ENCODE results near the gene IFT122.
"Not testable (repeated sequence)": the region's sequence is repeated elsewhere in the genome, so short reads cannot be mapped to it uniquely, and the experiment has no call there.

The IFT122 gene

DNA sequence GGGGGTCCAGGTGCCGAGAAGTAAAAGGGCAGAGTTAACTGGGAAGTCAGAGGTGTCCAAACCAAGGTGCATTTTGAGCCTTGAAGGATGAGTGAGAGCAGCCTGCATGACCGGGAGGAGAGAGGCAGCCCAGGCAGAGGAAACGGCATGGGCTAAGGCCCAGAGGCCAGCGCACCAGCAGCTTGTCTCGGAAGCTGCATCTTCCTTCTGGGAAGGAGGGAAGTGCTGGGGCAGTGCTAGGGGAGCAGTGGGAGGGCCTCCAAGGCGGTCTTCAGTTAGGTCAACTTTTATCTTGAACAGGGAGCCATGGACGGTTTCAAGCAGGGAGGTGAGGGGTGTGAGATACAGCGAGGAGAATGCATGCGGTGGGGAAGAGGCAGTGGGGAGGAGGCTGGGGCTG is 104.0 kb downstream of the IFT122 start:
- Histone ChIP-seq H3K36me3 (ENCODE audit: control insufficient read depth, insufficient read depth, low read length) (no peaks in the 10 kb centered on the region), H3K27me3 (replicated peaks; ENCODE audit: control insufficient read depth, insufficient read depth, low read length) (no peaks in the 10 kb centered on the region), H3K4me3 (replicated peaks; ENCODE audit: low read depth, low read length) (no peak overlapping the region)
- no peak for DNase-seq (ENCODE audit: extremely low read depth, insufficient read length)
- TF ChIP-seq, protein P1, sequence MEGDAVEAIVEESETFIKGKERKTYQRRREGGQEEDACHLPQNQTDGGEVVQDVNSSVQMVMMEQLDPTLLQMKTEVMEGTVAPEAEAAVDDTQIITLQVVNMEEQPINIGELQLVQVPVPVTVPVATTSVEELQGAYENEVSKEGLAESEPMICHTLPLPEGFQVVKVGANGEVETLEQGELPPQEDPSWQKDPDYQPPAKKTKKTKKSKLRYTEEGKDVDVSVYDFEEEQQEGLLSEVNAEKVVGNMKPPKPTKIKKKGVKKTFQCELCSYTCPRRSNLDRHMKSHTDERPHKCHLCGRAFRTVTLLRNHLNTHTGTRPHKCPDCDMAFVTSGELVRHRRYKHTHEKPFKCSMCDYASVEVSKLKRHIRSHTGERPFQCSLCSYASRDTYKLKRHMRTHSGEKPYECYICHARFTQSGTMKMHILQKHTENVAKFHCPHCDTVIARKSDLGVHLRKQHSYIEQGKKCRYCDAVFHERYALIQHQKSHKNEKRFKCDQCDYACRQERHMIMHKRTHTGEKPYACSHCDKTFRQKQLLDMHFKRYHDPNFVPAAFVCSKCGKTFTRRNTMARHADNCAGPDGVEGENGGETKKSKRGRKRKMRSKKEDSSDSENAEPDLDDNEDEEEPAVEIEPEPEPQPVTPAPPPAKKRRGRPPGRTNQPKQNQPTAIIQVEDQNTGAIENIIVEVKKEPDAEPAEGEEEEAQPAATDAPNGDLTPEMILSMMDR (IDR thresholded peaks at IDR 0.05; ENCODE audit: insufficient read depth, low read length, poor library complexity, severe bottlenecking), result no peak

DNA sequence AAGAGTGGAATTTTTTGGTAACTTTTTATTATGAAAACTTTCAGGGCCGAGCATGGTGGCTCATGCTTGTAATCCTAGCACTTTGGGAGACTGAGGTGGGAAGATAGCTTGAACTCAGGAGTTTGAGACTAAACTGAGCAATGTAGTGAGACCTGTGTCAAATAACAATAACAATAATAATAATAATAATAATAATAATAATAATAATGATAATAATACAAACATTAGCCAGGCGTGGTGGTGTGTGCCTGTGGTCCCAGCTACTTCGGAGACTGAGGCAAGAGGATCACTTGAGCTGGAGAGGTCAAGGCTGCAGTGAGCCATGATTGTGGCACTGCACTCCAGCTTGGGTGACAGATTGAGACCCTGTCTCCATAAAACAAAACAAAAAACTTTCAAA is 105.9 kb downstream of the IFT122 start:
- H3K27me3 ChIP-seq (replicated peaks; ENCODE audit: control insufficient read depth, insufficient read depth, low read length); DNase-seq (ENCODE audit: extremely low read depth, insufficient read length); H3K36me3 ChIP-seq (ENCODE audit: control insufficient read depth, insufficient read depth, low read length); H3K4me3 ChIP-seq (replicated peaks; ENCODE audit: low read depth, low read length): not testable (repeated sequence)

DNA sequence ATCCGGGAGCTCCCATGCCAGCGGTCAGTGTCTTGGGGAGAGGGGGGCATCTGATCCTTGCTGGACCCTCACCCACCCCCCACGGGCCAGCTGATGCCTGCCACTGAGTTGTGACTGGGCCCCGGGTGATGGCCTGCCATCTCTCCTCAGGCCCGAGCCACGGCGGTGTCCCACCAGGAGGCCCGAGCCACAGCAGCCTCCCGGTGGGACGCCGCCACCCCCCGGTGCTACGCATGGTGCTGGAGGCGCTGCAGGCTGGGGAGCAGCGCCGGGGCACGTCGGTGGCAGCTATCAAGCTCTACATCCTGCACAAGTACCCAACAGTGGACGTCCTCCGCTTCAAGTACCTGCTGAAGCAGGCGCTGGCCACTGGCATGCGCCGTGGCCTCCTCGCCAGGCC is 107.2 kb downstream of the IFT122 start:
- Histone ChIP-seq H3K4me3 (replicated peaks; ENCODE audit: low read depth, low read length) (no peak overlapping the region), H3K36me3 (ENCODE audit: control insufficient read depth, insufficient read depth, low read length) (no peaks in the 10 kb centered on the region), H3K27me3 (replicated peaks; ENCODE audit: control insufficient read depth, insufficient read depth, low read length) (no peaks in the 10 kb centered on the region; the same call in 1 of the 2 replicates)
- no peak for DNase-seq (ENCODE audit: extremely low read depth, insufficient read length)
- TF ChIP-seq, protein P1 (IDR thresholded peaks at IDR 0.05; ENCODE audit: insufficient read depth, low read length, poor library complexity, severe bottlenecking), result no peak

DNA sequence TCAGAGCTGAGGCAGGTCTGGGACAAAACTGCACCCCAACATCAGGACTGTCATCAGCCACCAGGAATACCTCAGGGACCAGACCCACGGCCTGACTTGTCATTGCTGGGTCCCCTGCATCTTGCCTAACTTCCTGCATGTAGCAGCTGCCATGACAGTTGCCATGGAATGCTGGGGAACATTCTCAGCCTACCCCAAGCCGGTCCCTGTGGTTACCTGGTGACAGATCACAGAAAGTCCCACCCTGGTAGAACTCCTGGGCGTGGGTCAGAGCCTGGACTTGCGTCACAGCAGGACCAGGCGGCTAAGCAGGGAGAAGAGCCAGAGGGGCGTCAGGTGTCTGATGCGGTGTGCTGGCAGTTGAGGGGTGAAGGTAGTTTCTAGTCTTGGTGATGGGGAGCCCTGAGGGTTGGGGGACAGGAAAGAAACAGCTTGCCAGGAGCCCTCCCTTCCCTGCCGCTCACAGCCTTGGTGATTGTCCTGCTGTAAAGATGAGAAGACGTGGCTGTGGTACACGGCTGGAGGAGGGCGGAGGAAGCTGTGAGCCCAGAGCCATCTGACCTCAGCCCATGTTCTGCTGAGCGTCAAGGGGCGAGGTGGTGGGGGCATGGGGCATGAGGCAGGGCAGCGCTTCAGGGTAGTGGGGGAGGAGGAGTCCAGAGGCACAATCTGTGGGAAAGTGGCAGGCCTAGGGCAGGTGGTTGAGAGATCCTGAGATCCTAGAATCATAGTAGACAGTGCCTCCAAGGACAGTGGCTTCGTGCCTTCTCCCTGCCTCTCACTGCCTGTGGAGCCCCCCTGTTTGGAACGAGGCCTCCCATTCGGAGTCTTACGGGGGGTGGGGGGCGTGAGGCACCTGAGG is 108.3 kb downstream of the IFT122 start:
- DNase-seq (ENCODE audit: extremely low read depth, insufficient read length), result no peak
- Histone ChIP-seq H3K36me3 (ENCODE audit: control insufficient read depth, insufficient read depth, low read length) (no peaks in the 10 kb centered on the region), H3K4me3 (replicated peaks; ENCODE audit: low read depth, low read length) (no peak overlapping the region), H3K27me3 (replicated peaks; ENCODE audit: control insufficient read depth, insufficient read depth, low read length) (no peaks in the 10 kb centered on the region; the same call in none of the 2 replicates)
- TF ChIP-seq, protein P1 (IDR thresholded peaks at IDR 0.05; ENCODE audit: insufficient read depth, low read length, poor library complexity, severe bottlenecking), result no peak

DNA sequence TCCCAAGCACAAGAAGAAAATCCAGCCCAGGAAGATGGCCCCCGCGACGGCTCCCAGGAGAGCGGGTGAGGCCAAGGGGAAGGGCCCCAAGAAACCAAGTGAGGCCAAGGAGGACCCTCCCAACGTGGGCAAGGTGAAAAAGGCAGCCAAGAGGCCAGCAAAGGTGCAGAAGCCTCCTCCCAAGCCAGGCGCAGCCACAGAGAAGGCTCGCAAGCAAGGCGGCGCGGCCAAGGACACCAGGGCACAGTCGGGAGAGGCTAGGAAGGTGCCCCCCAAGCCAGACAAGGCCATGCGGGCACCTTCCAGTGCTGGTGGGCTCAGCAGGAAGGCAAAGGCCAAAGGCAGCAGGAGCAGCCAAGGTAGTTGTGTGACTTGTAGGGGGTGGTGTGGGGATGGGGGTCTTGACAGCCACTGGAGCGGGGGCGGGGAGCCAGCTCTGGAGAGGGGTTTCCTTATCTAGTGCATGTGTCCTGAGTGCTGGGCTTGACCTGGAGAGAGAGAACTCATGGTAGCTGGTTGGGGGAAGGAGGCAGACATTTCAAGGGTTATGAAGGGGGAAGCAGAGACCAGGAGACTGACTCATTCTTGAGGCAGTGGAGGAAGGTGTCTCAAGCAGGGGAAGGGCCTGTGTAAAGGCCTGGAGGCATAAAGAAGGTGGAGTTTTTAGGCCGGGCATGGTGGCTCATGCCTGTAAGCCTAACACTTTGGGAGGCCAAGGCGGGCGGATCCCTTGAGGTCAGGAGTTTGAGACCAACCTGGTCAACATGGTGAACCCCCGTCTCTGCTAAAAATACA is 109.2 kb downstream of the IFT122 start:
- TF ChIP-seq, protein P1 (IDR thresholded peaks at IDR 0.05; ENCODE audit: insufficient read depth, low read length, poor library complexity, severe bottlenecking), result no peak
- H3K36me3 ChIP-seq (ENCODE audit: control insufficient read depth, insufficient read depth, low read length), result no peaks in the 10 kb centered on the region
- H3K4me3 ChIP-seq (replicated peaks; ENCODE audit: low read depth, low read length), result no peak overlapping the region
- no peak for DNase-seq (ENCODE audit: extremely low read depth, insufficient read length)
- H3K27me3 ChIP-seq (replicated peaks; ENCODE audit: control insufficient read depth, insufficient read depth, low read length), result no peaks in the 10 kb centered on the region; the same call in none of the 2 replicates

DNA sequence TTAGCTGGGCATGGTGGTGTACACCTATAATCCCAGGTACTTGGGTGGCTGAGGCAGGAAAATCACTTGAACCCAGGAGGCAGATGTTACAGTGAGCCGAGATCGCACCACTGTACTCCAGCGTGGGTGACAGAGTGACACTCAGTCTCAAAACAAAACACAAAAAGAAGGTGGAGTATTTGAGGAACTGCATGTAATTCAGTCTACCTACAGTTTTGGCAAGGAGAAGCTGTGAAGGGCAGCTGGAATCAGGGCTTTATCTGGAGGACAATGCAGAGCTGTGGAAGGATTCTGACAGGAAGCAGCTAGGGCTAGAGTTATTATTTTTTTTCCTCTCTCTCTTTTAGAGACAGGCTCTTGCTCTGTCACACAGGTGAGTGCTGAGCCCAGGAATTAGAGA is 109.8 kb downstream of the IFT122 start:
- H3K4me3 ChIP-seq (replicated peaks; ENCODE audit: low read depth, low read length), result no peak overlapping the region
- no peaks in the 10 kb centered on the region for H3K36me3 ChIP-seq (ENCODE audit: control insufficient read depth, insufficient read depth, low read length)
- DNase-seq (ENCODE audit: extremely low read depth, insufficient read length), result no peak
- TF ChIP-seq, protein P1 (IDR thresholded peaks at IDR 0.05; ENCODE audit: insufficient read depth, low read length, poor library complexity, severe bottlenecking), result no peak
- no peaks in the 10 kb centered on the region; the same call in none of the 2 replicates for H3K27me3 ChIP-seq (replicated peaks; ENCODE audit: control insufficient read depth, insufficient read depth, low read length)
